Right ventricle myocardium inferior (tissue), 1 donor: ENCODE data around the gene MYOCOS. TPM values are rescaled to one million over a fixed set of nuclear protein-coding genes. Genes with fewer than 3 reads are reported as not detected.
"Not testable (repeated sequence)": the region's sequence is repeated elsewhere in the genome, so short reads cannot be mapped to it uniquely, and the experiment has no call there.

Experiments
- ATAC-seq: fragments of 200-7000 bp; cut with Tn5 transposase; one replicate; pipeline ENCODE4 v1.9.1; 2020; ENCODE audit warnings: mild to moderate bottlenecking, moderate library complexity
- DNase-seq: peaks from one replicate; pipeline ENCODE4 v3.0.0; 2021; ENCODE audit errors: missing footprints
- intact Hi-C: fragments of 100-400 bp; cut with DNase I; formaldehyde crosslinking; loops from one replicate; pipeline ENCODE4 v1.11.0; 2022
- total RNA-seq: library from RNA; stranded (reverse); fragmentation: NEBNext Ultra II Directional; extraction: Animal tissue kit (Norgen Biotek cat#: 25700); gene quantifications from one replicate; pipeline ENCODE4 v1.2.1, GENCODE V29; 2021
- donor health status: DM: no; HTN: yes; CAD: no; lungs with severe emphysema.

Gene MYOCOS
- total RNA-seq, 1 donor from 2014 or later = not detected

DNA sequence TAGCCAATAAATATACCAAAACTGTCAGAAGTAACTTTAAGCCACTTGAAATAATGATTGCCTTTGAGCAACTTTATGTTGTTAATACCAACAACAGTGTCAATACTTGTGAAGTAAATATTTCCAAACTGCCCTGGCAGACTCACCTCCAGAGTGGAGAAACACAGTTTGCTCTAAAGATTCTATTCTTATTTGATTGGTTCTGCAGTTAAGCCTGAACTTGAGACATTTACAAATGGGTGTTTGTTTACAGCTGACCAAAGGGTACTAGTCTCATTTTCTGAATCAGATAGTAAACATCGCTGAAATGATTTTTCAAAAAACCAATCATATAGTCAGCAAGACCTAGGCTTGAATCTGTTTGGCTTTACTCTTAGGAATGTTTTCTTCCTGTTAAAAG is 31.8 kb downstream of the MYOCOS start:
- no peak for ATAC-seq
- intact Hi-C loops = loop anchor here (5.0 kb wide), 1 partner anchor 129 kb away; the partner anchor contains the start of gene METTL13

GRCh38 chr1:171654201-171654941 is 32.3 kb downstream of the MYOCOS start:
- intact Hi-C loops = loop anchor here (5.0 kb wide), 1 partner anchor 128 kb away; the partner anchor contains the start of gene METTL13
- DNase-seq (no peak), ATAC-seq (peak; percentile 27)

More for the DNA sequence above, 31.8 kb downstream of the MYOCOS start:
- DNase-seq = no peak

DNA sequence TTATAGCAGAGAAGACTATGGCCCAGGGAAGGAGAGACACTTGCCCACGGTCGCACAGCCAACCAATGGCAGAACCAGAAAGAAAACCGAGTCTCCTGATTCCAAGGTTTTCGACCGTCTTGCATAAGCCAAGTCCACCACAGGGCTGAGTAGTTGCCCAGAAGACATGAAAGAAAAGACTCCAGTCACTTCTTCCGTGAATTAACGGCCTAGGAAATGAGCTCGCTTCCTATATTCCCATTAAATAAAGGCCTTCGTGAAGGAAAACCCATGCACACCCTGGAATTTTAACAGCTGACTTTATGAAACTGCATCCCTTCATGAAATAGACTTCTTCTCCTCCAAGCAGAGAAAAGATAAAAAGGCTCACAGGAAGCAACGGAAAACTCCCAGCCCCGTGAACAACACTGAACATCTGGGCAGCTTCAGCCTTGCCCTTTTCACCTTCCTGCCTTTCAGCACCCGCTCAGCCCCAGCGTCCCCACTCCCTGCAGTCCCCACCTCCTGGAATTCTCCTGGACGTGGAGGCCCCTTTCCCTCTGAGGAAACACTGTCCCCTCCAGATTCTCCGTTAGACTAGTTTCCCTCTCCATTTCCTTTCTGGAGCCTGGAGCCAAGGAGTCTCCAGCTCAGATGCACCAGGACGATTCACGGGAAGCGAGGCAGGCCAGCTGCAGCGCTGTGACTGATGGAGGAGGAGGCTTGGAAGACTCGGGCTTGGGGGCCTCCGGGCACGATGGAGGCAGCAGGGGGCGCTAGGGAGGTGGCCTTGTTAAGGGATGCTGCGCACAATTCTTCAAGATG is 33.1 kb downstream of the MYOCOS start:
- ATAC-seq (peak; percentile 95), DNase-seq (peak; percentile 91)
- intact Hi-C loops = loop anchor here (5.0 kb wide), 1 partner anchor 127 kb away; the partner anchor contains the start of gene METTL13

DNA sequence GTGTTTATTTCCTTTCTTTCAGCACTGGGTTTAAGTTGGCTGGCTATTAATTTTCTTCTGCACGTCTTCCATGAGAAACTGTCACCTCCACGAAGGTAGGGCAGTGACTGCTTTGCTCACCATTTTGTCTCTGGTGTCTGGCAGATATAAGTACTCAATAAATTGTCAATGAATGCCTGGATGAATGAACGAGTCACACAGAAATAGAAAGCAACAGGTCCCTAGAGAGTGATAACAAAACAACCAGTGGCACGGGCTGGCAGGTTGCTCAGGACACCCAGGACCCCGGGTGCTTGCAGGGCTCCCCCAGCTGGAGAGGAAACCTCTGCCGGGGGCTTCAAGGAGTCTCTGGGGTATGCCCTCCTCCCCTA is 33.7 kb downstream of the MYOCOS start:
- intact Hi-C loops = no loop called here
- DNase-seq = no peak
- ATAC-seq = no peak

GRCh38 chr1:171656206-171656605 is 34.2 kb downstream of the MYOCOS start:
- intact Hi-C loops, ATAC-seq, DNase-seq: not testable (repeated sequence)

GRCh38 chr1:171661076-171661650 is 39.1 kb downstream of the MYOCOS start:
- intact Hi-C loops = no loop called here
- ATAC-seq = no peak
- no peak for DNase-seq

DNA sequence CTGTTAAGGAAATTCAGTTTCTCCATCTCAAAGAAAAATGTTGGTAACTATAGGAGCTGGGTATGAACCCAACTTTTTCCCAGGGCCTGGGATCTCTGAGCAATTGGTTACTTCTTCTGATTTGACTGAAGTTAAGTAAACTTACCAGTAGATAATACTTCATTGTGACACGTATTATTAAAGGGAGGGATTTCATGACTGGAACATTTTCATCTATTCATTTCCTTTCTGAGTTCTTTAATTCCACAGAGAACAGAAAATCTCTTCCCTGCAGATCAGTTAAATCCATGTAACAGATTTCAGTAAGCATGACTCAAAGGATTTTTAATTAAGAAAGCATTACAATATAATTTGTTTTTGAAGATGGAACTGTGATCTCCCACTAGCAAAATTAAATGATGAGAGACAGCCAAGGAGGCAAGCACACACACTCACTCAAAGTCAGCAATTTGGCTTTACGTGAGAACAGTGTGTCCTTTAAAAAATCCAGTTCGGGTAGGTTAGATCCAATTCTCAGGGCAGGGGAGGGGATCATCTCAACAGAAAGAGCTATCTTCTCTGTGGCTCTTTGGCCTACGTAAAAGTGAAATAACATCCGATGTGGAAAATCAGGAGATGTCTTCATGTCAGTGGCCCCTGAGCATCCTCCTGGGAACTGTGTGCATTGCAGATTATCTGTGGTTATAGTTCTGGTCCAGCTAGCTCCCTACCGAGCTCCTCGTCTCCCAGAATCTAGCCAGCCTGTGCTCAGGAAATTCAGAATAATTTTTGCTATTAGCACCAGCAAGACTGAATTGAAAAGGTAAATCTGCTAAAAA is 41.2 kb downstream of the MYOCOS start:
- DNase-seq (no peak), ATAC-seq (peak; percentile 70)
- intact Hi-C loops = no loop called here

- intact Hi-C loops = no loop called here
- ATAC-seq = no peak
- no peak for DNase-seq
These were observed 42.0 kb downstream of the MYOCOS start for GRCh38 chr1:171663854-171664575.

DNA sequence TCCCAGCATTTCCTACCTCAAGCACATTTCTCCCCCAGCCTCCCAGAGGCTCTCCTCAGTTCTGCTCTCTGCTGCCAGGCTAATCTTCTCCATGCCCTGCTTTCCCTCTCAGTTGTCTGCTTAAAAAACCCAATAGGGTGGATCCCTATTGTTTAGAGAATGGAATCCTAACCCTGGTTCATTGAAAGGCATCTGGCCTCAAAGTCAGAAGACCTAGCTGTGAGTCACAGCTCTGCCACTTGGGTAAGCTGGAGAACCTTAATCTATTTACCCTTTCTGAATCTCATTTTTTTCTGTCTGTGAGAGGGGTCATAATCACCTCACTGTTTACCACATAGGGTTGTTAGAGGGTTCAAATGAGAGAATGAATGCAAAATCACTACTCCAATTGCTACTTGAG is 42.9 kb downstream of the MYOCOS start:
- intact Hi-C loops = no loop called here

DNA sequence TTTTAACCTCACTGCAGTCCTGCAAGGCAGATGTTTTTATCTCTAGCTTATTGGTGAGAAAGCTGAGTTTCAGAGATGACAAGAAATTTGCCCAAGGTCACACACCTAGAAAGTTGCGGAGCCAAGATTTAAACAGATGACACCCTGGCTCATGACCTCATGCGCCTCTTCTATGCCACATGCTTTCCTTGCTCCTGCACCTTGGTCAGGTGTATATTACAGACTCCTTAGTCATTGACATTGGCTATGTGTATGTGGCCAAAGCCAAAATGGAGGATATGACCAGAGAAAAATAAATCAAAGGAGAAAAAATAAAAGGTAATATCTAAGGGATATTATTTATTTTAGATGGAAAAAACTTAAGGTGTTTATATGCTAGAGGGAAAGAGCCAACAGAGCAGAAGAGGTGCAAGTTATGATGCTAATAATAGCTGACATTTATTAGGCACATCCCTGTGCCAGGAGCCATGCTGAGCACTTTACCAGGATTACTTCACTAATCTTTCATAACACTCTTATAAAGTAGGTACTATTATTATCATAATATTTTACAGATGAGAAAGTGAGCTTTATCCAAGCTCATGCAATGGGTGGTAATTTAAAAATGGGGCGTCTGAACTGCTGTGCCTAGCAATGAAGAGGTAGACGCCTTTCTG is 44.2 kb downstream of the MYOCOS start:
- no peak for DNase-seq
- peak; percentile 79 for ATAC-seq
- intact Hi-C loops = no loop called here

More for the DNA sequence above, 42.9 kb downstream of the MYOCOS start:
- DNase-seq (no peak), ATAC-seq (no peak)

GRCh38 chr1:171668372-171668771 is 46.3 kb downstream of the MYOCOS start:
- DNase-seq (no peak), ATAC-seq (no peak)
- intact Hi-C loops = no loop called here

- DNase-seq = no peak
- ATAC-seq = no peak
- intact Hi-C loops = no loop called here
These were observed 48.7 kb downstream of the MYOCOS start for GRCh38 chr1:171670739-171671138.

DNA sequence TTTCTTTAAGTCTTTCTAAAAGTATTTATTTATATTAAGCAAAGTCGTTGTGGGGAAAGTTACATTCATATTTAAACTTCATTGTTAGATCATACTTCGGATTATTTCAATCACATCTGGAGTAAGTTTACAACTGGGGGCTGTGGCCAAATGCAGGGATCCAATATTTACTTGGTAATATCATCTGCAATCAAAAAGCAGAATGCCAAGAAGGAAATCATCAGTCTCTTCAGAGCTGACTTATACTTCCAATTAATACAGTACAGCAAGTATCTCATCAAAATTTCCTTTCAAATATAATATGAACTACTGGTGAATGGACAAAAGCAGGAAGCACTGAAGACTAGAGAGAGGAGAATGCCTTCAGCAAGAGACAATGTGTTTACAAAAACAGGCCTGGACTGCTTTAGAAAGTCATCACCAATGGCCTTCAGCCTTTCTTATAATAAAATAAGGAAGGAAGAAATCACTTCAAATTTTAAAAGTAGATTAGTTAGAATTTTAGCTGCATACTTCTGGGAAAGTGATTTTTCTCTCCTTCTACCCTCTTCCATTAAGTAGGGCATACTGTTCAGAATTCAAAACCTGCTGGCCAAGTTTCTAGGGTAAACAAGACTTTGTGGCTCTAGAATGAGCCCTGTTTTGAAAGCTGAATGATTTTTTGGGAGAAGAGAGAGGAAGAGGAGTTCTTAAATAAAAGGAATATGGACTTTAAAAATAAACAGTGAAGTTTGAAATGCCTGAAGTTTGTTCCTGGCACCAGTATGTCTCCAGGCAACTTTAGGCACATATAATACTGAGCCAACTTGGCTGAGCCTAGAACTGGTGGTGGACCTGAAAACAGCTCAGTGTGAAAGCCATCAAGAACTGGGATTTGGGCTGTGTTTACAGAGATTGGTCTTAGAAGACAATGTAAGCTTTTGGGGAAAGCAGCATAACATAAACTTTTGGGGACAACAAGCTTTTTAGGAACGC is 52.7 kb downstream of the MYOCOS start:
- DNase-seq = no peak
- ATAC-seq = peak; percentile 79
- intact Hi-C loops = no loop called here
